Natural killer cell (primary cell): ENCODE measurements around the gene ITGA7. TPM values are rescaled to one million over a fixed set of nuclear protein-coding genes. Genes with fewer than 3 reads are reported as not detected.

Source experiments
- ATAC-seq, 3 donors: fragments of 150-1000 bp in 2 of 3; fragments of 200-7000 bp in 1 of 3; cut with Tn5 transposase; 1 replicate in 1 of 3; 2 replicates in 2 of 3; pipeline ENCODE4 v1.10.0; 2021; ENCODE audit warnings: mild to moderate bottlenecking in 2 of 3, moderate library complexity in 2 of 3
- DNase-seq, 2 donors: peaks; one replicate each; pipeline versions ENCODE4 v3.0.0 to v3.0.0-alpha.2; 2013 to 2021; ENCODE audit warnings: mixed read lengths in 1 of 2
- H3K27ac ChIP-seq: one replicate; pipeline ENCODE4 v1.5.1; 2013; ENCODE audit warnings: mild to moderate bottlenecking, low read length
- H3K27me3 ChIP-seq: one replicate; pipeline ENCODE4 v1.6.1; 2013; ENCODE audit warnings: low read length; ENCODE audit not compliant: control insufficient read depth, insufficient read depth
- H3K36me3 ChIP-seq: one replicate; pipeline ENCODE4 v1.6.1; 2013; ENCODE audit warnings: low read length; ENCODE audit not compliant: control insufficient read depth, insufficient read depth
- H3K4me1 ChIP-seq: one replicate; pipeline ENCODE4 v1.6.1; 2013; ENCODE audit warnings: low read length; ENCODE audit not compliant: control insufficient read depth, insufficient read depth
- H3K4me3 ChIP-seq: one replicate; pipeline ENCODE4 v1.5.1; 2013; ENCODE audit warnings: low read length
- H3K9me3 ChIP-seq: one replicate; pipeline ENCODE4 v1.6.1; 2013; ENCODE audit warnings: low read length; ENCODE audit not compliant: control insufficient read depth, insufficient read depth
- H3K27ac Mint-ChIP-seq, 2 donors: one replicate each; pipeline ENCODE4 v1.8.0; 2022; ENCODE audit warnings: mild to moderate bottlenecking in 2 of 2, mixed read lengths in 2 of 2, moderate library complexity in 1 of 2
- H3K27me3 Mint-ChIP-seq, 2 donors: one replicate each; pipeline ENCODE4 v1.8.0; 2022; ENCODE audit warnings: low read depth in 2 of 2, mixed read lengths in 2 of 2
- H3K36me3 Mint-ChIP-seq: one replicate; pipeline ENCODE4 v1.8.0; 2022; ENCODE audit warnings: mixed read lengths
- H3K4me1 Mint-ChIP-seq, 2 donors: one replicate each; pipeline ENCODE4 v1.8.0; 2022; ENCODE audit warnings: mixed read lengths in 2 of 2
- H3K4me3 Mint-ChIP-seq: one replicate; pipeline ENCODE4 v1.8.0; 2022; ENCODE audit warnings: mild to moderate bottlenecking, moderate library complexity, mixed read lengths
- H3K9me3 Mint-ChIP-seq, 2 donors: one replicate each; pipeline ENCODE4 v1.8.0; 2022; ENCODE audit warnings: mixed read lengths in 2 of 2
- WGBS: methylation state at CpG from one replicate; pipeline ENCODE4 v1.1.7; 2013; ENCODE audit warnings: missing lambda C conversion rate; ENCODE audit not compliant: insufficient coverage; 5-methylcytosine and 5-hydroxymethylcytosine counted together
- intact Hi-C: fragments of 100-400 bp; cut with micrococcal nuclease; formaldehyde crosslinking; loops from one replicate; pipeline ENCODE4 v1.14.2; 2022
- total RNA-seq, 4 donors: library from RNA; stranded (reverse); fragments of 120-200 nt in 1 of 4; gene quantifications; one replicate each; pipeline versions ENCODE4 v1.2.3 to v1.2.4, GENCODE V29; 2013 to 2022
- TF ChIP-seq, protein P1 (sequence below): fragments of 200-600 bp; IDR thresholded peaks from one replicate; pipeline ENCODE4 v1.8.0; 2022; ENCODE audit warnings: antibody characterized with exemption

Gene ITGA7
- total RNA-seq, 3 donors from 2014 or later (not counting 1 experiment from before 2014, with no cell fraction given), result 2.8 to 4.6 (median 4.3) TPM

DNA sequence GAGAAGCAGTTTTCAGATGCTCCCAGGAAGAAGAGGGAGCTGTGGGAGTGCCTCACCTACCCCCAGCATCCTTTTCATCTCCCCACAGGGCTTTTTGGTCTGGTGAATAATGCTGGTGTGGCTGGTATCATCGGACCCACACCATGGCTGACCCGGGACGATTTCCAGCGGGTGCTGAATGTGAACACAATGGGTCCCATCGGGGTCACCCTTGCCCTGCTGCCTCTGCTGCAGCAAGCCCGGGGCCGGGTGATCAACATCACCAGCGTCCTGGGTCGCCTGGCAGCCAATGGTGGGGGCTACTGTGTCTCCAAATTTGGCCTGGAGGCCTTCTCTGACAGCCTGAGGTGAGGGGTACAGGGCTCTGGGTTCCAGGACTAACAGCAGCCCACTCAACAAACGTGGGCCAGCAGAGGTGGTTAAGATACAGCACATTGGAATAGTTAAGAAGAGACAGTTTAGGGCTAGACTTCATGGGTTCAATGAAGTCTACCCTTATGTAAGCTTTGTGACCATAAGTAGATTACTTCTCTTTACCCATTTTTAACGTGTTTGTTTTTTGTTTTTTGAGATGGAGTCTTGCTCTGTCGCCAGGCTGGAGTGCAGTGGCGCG, 14.0 kb upstream of the ITGA7 start:
- H3K4me1 ChIP-seq, result peaks cover 44% of the 10 kb centered on the region
- H3K4me3 Mint-ChIP-seq, result no peak overlapping the region
- H3K27ac ChIP-seq, result no peak overlapping the region

DNA sequence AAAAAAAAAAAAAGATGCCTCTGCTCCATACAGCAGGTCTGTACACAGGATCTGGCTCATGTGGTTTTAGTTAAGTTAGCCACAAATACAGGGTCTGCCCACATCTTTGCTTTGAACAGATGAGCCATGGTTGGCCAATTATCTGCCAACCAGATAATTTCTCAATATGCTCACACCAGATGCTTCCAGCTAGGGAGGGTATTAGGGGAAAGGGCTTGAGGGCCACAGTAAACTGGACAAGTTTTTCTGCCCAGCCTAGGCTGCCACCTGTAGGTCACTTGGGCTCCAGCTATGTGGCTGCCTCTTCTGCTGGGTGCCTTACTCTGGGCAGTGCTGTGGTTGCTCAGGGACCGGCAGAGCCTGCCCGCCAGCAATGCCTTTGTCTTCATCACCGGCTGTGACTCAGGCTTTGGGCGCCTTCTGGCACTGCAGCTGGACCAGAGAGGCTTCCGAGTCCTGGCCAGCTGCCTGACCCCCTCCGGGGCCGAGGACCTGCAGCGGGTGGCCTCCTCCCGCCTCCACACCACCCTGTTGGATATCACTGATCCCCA, 13.3 kb upstream of the ITGA7 start:
- no peaks in the 10 kb centered on the region for H3K27me3 ChIP-seq
- Mint-ChIP-seq H3K4me1 (peaks cover 21 to 41% of the 10 kb centered on the region in 2 donors), H3K27ac (peak overlapping the region in 1 of 2 donors; percentile 18), H3K27me3 (no peaks in the 10 kb centered on the region), H3K9me3 (no peaks in the 10 kb centered on the region), H3K36me3 (peaks cover 10% of the 10 kb centered on the region), H3K4me3 (peak overlapping the region; percentile 13)
- TF ChIP-seq, protein P1, sequence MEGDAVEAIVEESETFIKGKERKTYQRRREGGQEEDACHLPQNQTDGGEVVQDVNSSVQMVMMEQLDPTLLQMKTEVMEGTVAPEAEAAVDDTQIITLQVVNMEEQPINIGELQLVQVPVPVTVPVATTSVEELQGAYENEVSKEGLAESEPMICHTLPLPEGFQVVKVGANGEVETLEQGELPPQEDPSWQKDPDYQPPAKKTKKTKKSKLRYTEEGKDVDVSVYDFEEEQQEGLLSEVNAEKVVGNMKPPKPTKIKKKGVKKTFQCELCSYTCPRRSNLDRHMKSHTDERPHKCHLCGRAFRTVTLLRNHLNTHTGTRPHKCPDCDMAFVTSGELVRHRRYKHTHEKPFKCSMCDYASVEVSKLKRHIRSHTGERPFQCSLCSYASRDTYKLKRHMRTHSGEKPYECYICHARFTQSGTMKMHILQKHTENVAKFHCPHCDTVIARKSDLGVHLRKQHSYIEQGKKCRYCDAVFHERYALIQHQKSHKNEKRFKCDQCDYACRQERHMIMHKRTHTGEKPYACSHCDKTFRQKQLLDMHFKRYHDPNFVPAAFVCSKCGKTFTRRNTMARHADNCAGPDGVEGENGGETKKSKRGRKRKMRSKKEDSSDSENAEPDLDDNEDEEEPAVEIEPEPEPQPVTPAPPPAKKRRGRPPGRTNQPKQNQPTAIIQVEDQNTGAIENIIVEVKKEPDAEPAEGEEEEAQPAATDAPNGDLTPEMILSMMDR, result no peak
- no peak overlapping the region for H3K4me3 ChIP-seq
- H3K36me3 ChIP-seq, result peaks cover 30% of the 10 kb centered on the region
- DNase-seq (no peak), ATAC-seq (peak in 2 of 3 donors; percentile 40 to 49)
- intact Hi-C loops, result no loop called here
- 66% methylated on average over 9 of the region's 9 CpGs for WGBS
- H3K27ac ChIP-seq, result no peak overlapping the region
- H3K9me3 ChIP-seq, result no peaks in the 10 kb centered on the region
- H3K4me1 ChIP-seq, result peaks cover 47% of the 10 kb centered on the region

More for the DNA sequence above, 14.0 kb upstream of the ITGA7 start:
- TF ChIP-seq, protein P1, result no peak
- intact Hi-C loops, result no loop called here
- no peaks in the 10 kb centered on the region for H3K27me3 ChIP-seq
- DNase-seq (no peak), ATAC-seq (no peak)
- H3K4me3 ChIP-seq, result no peak overlapping the region
- H3K36me3 ChIP-seq, result peaks cover 33% of the 10 kb centered on the region
- Mint-ChIP-seq H3K36me3 (peaks cover 10% of the 10 kb centered on the region), H3K27me3 (no peaks in the 10 kb centered on the region), H3K27ac (peak overlapping the region in 1 of 2 donors; percentile 18), H3K9me3 (no peaks in the 10 kb centered on the region), H3K4me1 (peaks cover 22 to 38% of the 10 kb centered on the region in 2 donors)
- no peaks in the 10 kb centered on the region for H3K9me3 ChIP-seq
- WGBS, result 85% methylated on average over 13 of the region's 14 CpGs

DNA sequence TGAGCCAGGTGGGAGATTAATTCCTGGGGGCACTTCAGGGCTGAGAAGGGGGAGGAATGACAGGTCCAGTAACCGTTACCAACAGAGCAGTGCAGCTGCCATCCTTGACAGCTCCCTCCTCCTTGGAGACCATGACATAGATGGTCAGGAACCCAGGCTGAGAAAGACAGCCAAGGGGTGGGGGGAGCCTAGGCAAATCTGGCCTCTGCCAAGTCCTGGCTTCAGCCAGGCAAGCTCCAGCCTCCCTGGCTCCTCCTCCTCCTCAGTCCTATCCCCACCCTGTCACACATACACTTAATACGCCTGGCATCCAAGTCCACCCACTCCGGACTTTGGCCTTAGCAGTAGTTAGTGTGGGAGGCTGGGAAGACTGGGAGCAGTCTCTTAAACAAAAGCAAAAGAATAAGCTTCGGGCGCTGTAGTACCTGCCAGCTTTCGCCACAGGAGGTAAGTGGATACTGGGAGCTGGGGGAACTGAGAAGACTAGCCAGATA, 12.4 kb upstream of the ITGA7 start, which contains the start of gene RDH5:
TSS of gene RDH5 (plus strand) at position 323 of the 494 bp plus-strand sequence. CDS start 792 bp downstream, outside the sequence.
- H3K36me3 ChIP-seq, result peaks cover 22% of the 10 kb centered on the region
- no peak for ATAC-seq

More for the DNA sequence above, 12.4 kb upstream of the ITGA7 start, which contains the start of gene RDH5:
- H3K27me3 ChIP-seq, result no peaks in the 10 kb centered on the region
- no peak for DNase-seq
- H3K9me3 ChIP-seq, result no peaks in the 10 kb centered on the region
- Mint-ChIP-seq H3K4me1 (peaks cover 26 to 40% of the 10 kb centered on the region in 2 donors), H3K9me3 (no peaks in the 10 kb centered on the region), H3K36me3 (peaks cover 7% of the 10 kb centered on the region), H3K27me3 (no peaks in the 10 kb centered on the region), H3K27ac (peak within 1 kb of the TSS in 1 of 2 donors; percentile 18), H3K4me3 (peak within 1 kb of the TSS; percentile 13)
- TF ChIP-seq, protein P1, result no peak
- H3K4me1 ChIP-seq, result peaks cover 53% of the 10 kb centered on the region
- no peak within 1 kb of the TSS for H3K4me3 ChIP-seq
- WGBS, result 96% methylated on average over 3 of the region's 6 CpGs
- H3K27ac ChIP-seq, result no peak within 1 kb of the TSS
- intact Hi-C loops, result no loop called here
